T-helper 2 cell treated with Interferon-gamma antibody and Interleukin-4, amounts not matched to agents 5 μg/mL and 100 μg/mL, for 36 hours (primary cell): ENCODE measurements around the gene MORN2.
"Not testable (repeated sequence)": the region's sequence is repeated elsewhere in the genome, so short reads cannot be mapped to it uniquely, and the experiment has no call there.

ENCODE experiments used
- DNase-seq: peaks from one replicate; pipeline ENCODE4 v3.0.0; 2021; ENCODE audit warnings: low spot score
- H3K27ac Mint-ChIP-seq: one replicate; pipeline ENCODE4 v1.8.0; 2021; ENCODE audit warnings: mild to moderate bottlenecking, mixed read lengths
- H3K27me3 Mint-ChIP-seq: one replicate; pipeline ENCODE4 v1.8.0; 2021; ENCODE audit warnings: low read depth, mixed read lengths
- H3K36me3 Mint-ChIP-seq: one replicate; pipeline ENCODE4 v1.8.0; 2021; ENCODE audit warnings: low read depth, mixed read lengths
- H3K4me1 Mint-ChIP-seq: one replicate; pipeline ENCODE4 v1.8.0; 2021; ENCODE audit warnings: low read depth, mixed read lengths
- H3K4me3 Mint-ChIP-seq: one replicate; pipeline ENCODE4 v1.8.0; 2022; ENCODE audit warnings: mild to moderate bottlenecking, moderate library complexity, mixed read lengths
- H3K9me3 Mint-ChIP-seq: one replicate; pipeline ENCODE4 v1.8.0; 2021; ENCODE audit warnings: mixed read lengths

The MORN2 gene

DNA sequence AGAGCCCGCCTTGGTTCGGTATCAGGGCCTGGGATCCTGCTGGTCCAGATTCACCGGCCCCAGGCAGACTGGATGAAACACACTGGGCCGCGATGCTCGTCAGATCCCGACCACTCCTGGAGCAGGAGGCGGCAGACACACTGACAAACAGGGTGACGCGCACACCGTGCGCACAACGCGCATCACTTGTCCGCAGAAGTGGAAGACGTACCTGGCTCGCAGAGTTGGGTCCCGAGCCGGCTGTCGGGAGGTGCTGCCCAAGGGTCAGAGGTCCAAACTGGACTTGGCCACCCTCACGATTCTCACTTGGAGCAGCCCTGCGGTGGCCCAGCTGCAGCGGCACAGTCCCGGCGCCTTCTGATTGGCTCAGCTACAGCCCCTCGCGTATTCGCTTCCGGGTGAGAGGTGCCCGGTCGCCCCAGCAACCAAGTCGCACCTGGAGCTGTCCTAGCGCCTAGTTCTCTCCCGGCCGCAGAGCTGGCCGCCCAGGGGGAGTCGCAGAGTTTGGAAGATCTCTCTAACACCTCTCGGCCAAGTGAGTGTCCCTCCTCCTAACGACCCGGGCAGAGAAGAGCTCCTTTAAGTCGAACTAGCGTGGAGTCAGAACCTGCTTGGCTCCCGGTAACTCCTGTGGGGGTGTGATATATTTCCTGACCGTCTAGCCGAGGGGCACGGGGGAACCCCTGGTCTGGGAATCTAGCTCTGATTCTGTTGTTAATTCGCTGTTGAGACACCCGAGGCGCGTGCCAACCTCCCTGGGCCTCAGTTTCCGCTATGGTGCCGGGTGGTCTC lies at the start of gene MORN2, which contains the start of gene DHX57:
Gene MORN2, plus strand, starts transcription at position 401 of the 792 bp plus-strand sequence.
Gene DHX57, minus strand, starts transcription at position 359 of the 792 bp plus-strand sequence. CDS start 7,529 bp downstream, outside the sequence.
- Mint-ChIP-seq H3K27ac (peak within 1 kb of the TSS; percentile 93), H3K9me3 (peaks cover 15% of the 10 kb centered on the region), H3K27me3 (no peaks in the 10 kb centered on the region), H3K36me3 (peaks cover 14% of the 10 kb centered on the region), H3K4me3 (peak within 1 kb of the TSS; percentile 99), H3K4me1 (peaks cover 18% of the 10 kb centered on the region)
- DNase-seq: peak; percentile 79

DNA sequence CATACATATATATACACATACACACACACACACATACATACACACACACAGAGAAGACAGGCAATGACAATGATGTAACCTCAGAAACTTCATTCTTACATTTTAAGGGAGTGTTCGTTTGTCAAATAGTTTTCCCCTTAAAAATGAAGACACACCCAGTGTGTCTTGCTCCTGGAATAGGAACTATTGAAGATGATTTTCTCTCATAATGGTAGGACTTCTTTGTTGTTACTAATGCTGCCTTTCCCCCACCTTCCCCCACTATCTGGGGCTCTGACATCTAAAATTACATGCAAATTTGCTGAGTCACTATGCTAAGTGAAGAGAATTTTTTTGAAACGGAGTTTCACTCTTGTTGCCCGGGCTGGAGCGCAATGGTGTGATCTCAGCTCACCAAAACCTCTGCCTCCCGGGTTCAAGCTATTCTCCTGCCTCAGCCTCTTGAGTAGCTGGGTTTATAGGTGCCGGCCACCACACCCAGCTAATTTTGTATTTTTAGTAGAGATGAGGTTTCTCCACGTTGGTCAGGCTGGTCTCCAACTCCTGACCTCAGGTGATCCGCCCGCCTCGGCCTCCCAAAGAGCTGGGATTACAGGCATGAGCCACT lies 48.1 kb upstream of the MORN2 start:
- not testable (repeated sequence) for H3K4me1 Mint-ChIP-seq, DNase-seq, H3K27ac Mint-ChIP-seq, H3K9me3 Mint-ChIP-seq, H3K27me3 Mint-ChIP-seq, H3K4me3 Mint-ChIP-seq
- H3K36me3 Mint-ChIP-seq: peaks cover 18% of the 10 kb centered on the region

- Mint-ChIP-seq H3K4me1 (peaks cover 3% of the 10 kb centered on the region), H3K27ac (no peak overlapping the region), H3K27me3 (no peaks in the 10 kb centered on the region), H3K9me3 (no peaks in the 10 kb centered on the region), H3K36me3 (peaks cover 14% of the 10 kb centered on the region), H3K4me3 (no peak overlapping the region)
- no peak for DNase-seq
Measured at GRCh38 chr2:38828460-38828859, 47.3 kb upstream of the MORN2 start.

- H3K27ac Mint-ChIP-seq: no peak overlapping the region
- H3K36me3 Mint-ChIP-seq: peaks cover 12% of the 10 kb centered on the region
- DNase-seq: no peak
- no peaks in the 10 kb centered on the region for H3K9me3 Mint-ChIP-seq
- H3K4me1 Mint-ChIP-seq: peaks cover 3% of the 10 kb centered on the region
- no peak overlapping the region for H3K4me3 Mint-ChIP-seq
- no peaks in the 10 kb centered on the region for H3K27me3 Mint-ChIP-seq
Measured at GRCh38 chr2:38829971-38830370, 45.8 kb upstream of the MORN2 start.

- Mint-ChIP-seq H3K27ac (no peak overlapping the region), H3K27me3 (no peaks in the 10 kb centered on the region), H3K36me3 (peaks cover 10% of the 10 kb centered on the region), H3K4me1 (peaks cover 3% of the 10 kb centered on the region), H3K4me3 (no peak overlapping the region), H3K9me3 (no peaks in the 10 kb centered on the region)
- no peak for DNase-seq
Measured at GRCh38 chr2:38830526-38831159, 45.1 kb upstream of the MORN2 start.

- Mint-ChIP-seq H3K4me1 (no peaks in the 10 kb centered on the region), H3K27me3 (no peaks in the 10 kb centered on the region), H3K9me3 (no peaks in the 10 kb centered on the region), H3K36me3 (peaks cover 10% of the 10 kb centered on the region), H3K27ac (no peak overlapping the region), H3K4me3 (no peak overlapping the region)
- no peak for DNase-seq
Measured at GRCh38 chr2:38835015-38835601, 40.7 kb upstream of the MORN2 start.

GRCh38 chr2:38835990-38836389 lies 39.8 kb upstream of the MORN2 start:
- no peak for DNase-seq
- H3K4me1 Mint-ChIP-seq: no peaks in the 10 kb centered on the region
- no peaks in the 10 kb centered on the region for H3K27me3 Mint-ChIP-seq
- no peaks in the 10 kb centered on the region for H3K9me3 Mint-ChIP-seq
- no peak overlapping the region for H3K27ac Mint-ChIP-seq
- H3K4me3 Mint-ChIP-seq: no peak overlapping the region
- H3K36me3 Mint-ChIP-seq: peaks cover 13% of the 10 kb centered on the region

GRCh38 chr2:38836791-38837190 lies 39.0 kb upstream of the MORN2 start:
- H3K9me3 Mint-ChIP-seq: no peaks in the 10 kb centered on the region
- H3K27ac Mint-ChIP-seq: no peak overlapping the region
- no peaks in the 10 kb centered on the region for H3K4me1 Mint-ChIP-seq
- H3K27me3 Mint-ChIP-seq: no peaks in the 10 kb centered on the region
- DNase-seq: no peak
- H3K36me3 Mint-ChIP-seq: peaks cover 14% of the 10 kb centered on the region
- no peak overlapping the region for H3K4me3 Mint-ChIP-seq

GRCh38 chr2:38850045-38850444 lies 25.7 kb upstream of the MORN2 start:
- no peak for DNase-seq
- Mint-ChIP-seq H3K4me3 (no peak overlapping the region), H3K4me1 (peaks cover 3% of the 10 kb centered on the region), H3K36me3 (peaks cover 24% of the 10 kb centered on the region), H3K9me3 (no peaks in the 10 kb centered on the region), H3K27me3 (no peaks in the 10 kb centered on the region), H3K27ac (no peak overlapping the region)

- Mint-ChIP-seq H3K4me3 (no peak overlapping the region), H3K27ac (no peak overlapping the region), H3K4me1 (no peaks in the 10 kb centered on the region), H3K36me3 (peaks cover 26% of the 10 kb centered on the region), H3K9me3 (no peaks in the 10 kb centered on the region), H3K27me3 (no peaks in the 10 kb centered on the region)
- DNase-seq: no peak
Measured at GRCh38 chr2:38856165-38856564, 19.6 kb upstream of the MORN2 start.

DNA sequence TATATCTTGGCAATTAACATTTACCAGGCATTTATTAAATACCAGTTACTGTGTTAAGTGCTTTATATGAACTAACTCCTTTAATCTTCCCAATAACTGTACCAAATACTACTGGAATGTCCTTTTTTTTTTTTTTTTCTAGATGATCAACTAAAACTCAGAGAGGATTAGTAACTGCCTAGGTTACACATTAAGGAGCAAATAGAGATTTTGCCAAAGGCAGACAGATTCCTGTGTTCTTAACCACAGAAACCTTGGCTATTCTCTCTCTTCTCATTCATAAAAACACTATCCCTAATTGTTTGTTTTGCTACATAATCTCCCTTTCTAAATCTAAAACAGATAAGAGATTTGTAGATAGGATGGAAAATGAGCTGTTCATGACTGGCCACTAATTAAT lies 13.3 kb upstream of the MORN2 start:
- no peaks in the 10 kb centered on the region for H3K27me3 Mint-ChIP-seq
- H3K9me3 Mint-ChIP-seq: no peaks in the 10 kb centered on the region
- H3K4me3 Mint-ChIP-seq: no peak overlapping the region
- no peak for DNase-seq
- peaks cover 30% of the 10 kb centered on the region for H3K36me3 Mint-ChIP-seq
- no peak overlapping the region for H3K27ac Mint-ChIP-seq
- H3K4me1 Mint-ChIP-seq: peaks cover 6% of the 10 kb centered on the region

GRCh38 chr2:38863061-38863695 lies 12.6 kb upstream of the MORN2 start:
- no peak for DNase-seq
- H3K4me3 Mint-ChIP-seq: no peak overlapping the region
- peaks cover 6% of the 10 kb centered on the region for H3K4me1 Mint-ChIP-seq
- no peaks in the 10 kb centered on the region for H3K9me3 Mint-ChIP-seq
- no peak overlapping the region for H3K27ac Mint-ChIP-seq
- no peaks in the 10 kb centered on the region for H3K27me3 Mint-ChIP-seq
- H3K36me3 Mint-ChIP-seq: peaks cover 34% of the 10 kb centered on the region

DNA sequence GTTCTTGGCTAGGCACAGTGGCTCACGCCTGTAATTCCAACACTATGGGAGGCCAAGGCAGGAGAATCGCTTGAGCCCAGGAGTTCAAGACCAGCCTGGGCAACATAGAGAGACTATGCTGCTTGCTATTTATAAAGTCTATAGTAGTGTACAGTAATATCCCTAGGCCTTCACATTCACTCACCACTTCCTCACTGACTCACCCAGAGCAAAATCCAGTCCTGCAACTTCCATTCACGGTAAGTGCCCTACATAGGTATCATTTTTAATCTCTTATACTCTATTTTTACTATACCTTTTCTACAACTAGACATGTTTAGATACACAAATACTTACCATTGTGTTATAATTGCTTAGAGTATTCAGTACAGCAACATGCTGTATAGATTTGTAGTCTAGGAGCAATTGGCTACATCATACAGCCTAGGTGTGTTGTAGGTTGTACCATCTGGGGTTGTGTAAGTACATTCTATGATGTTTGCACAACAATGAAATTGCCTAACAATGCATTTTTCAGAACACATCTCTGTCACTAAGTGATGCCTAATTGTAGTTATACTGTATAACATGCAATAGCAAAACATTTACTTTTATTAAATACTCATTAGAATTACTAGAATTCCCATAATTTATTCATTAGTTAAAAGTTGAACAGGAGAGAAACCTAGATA lies 8.9 kb upstream of the MORN2 start:
- H3K36me3 Mint-ChIP-seq: peaks cover 31% of the 10 kb centered on the region

More for the DNA sequence above, 8.9 kb upstream of the MORN2 start:
- Mint-ChIP-seq H3K9me3 (peaks cover 21% of the 10 kb centered on the region), H3K27me3 (no peaks in the 10 kb centered on the region), H3K27ac (no peak overlapping the region), H3K4me1 (peaks cover 6% of the 10 kb centered on the region), H3K4me3 (no peak overlapping the region)
- DNase-seq: no peak
